Measurements from ENCODE around the gene RPL3. TPM values are rescaled to one million over a fixed set of nuclear protein-coding genes. Genes with fewer than 3 reads are reported as not detected.
A peak's percentile ranks its signal among the peaks of the same experiment; 100 is the strongest.

RPL3 gene
- total RNA-seq, 1 donor from 2014 or later: 2,149 TPM

- Mint-ChIP-seq H3K27me3 (ENCODE audit: unreplicated experiment) (peaks cover 10% of the 10 kb centered on the region), H3K36me3 (ENCODE audit: low read depth, unreplicated experiment) (no peaks in the 10 kb centered on the region), H3K4me1 (ENCODE audit: unreplicated experiment) (peaks cover 19% of the 10 kb centered on the region), H3K9me3 (ENCODE audit: unreplicated experiment) (no peaks in the 10 kb centered on the region), H3K27ac (ENCODE audit: unreplicated experiment) (no peak overlapping the region), H3K4me3 (ENCODE audit: unreplicated experiment) (peak overlapping the region; percentile 32)
- TF ChIP-seq, protein P1, sequence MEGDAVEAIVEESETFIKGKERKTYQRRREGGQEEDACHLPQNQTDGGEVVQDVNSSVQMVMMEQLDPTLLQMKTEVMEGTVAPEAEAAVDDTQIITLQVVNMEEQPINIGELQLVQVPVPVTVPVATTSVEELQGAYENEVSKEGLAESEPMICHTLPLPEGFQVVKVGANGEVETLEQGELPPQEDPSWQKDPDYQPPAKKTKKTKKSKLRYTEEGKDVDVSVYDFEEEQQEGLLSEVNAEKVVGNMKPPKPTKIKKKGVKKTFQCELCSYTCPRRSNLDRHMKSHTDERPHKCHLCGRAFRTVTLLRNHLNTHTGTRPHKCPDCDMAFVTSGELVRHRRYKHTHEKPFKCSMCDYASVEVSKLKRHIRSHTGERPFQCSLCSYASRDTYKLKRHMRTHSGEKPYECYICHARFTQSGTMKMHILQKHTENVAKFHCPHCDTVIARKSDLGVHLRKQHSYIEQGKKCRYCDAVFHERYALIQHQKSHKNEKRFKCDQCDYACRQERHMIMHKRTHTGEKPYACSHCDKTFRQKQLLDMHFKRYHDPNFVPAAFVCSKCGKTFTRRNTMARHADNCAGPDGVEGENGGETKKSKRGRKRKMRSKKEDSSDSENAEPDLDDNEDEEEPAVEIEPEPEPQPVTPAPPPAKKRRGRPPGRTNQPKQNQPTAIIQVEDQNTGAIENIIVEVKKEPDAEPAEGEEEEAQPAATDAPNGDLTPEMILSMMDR (IDR thresholded peaks at IDR 0.05; ENCODE audit: unreplicated experiment): no peak
- DNase-seq (ENCODE audit: low spot score): no peak
Measured at GRCh38 chr22:39297490-39298240, 21.8 kb downstream of the RPL3 start.

GRCh38 chr22:39296981-39297489, 22.4 kb downstream of the RPL3 start:
- no peak for DNase-seq (ENCODE audit: low spot score)
- TF ChIP-seq, protein P1 (IDR thresholded peaks at IDR 0.05; ENCODE audit: unreplicated experiment): no peak
- H3K27me3 Mint-ChIP-seq (ENCODE audit: unreplicated experiment): peaks cover 10% of the 10 kb centered on the region
- H3K4me3 Mint-ChIP-seq (ENCODE audit: unreplicated experiment): no peak overlapping the region
- no peaks in the 10 kb centered on the region for H3K36me3 Mint-ChIP-seq (ENCODE audit: low read depth, unreplicated experiment)
- H3K4me1 Mint-ChIP-seq (ENCODE audit: unreplicated experiment): peaks cover 23% of the 10 kb centered on the region
- no peaks in the 10 kb centered on the region for H3K9me3 Mint-ChIP-seq (ENCODE audit: unreplicated experiment)
- no peak overlapping the region for H3K27ac Mint-ChIP-seq (ENCODE audit: unreplicated experiment)

DNA sequence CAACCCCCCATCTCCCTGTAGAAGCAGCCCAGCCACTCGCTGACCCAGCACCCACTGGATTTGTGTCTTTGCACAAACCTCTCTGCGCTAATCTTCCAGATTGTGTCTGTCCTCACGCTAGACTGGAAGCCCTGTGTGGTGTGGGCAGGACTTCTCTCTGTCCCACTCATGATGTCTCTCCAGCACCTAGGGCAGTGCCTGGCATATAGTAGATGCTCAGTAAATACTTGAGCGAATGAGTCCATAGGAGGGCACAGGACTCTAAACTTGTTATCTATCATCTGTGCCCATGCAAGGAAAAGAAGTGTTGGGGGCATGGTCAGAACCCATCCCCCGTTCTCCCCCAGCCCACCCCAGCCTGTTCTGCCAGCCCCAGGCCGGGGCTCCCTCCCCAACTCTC, 22.9 kb downstream of the RPL3 start:
- Mint-ChIP-seq H3K4me3 (ENCODE audit: unreplicated experiment) (no peak overlapping the region), H3K27ac (ENCODE audit: unreplicated experiment) (no peak overlapping the region), H3K4me1 (ENCODE audit: unreplicated experiment) (peaks cover 24% of the 10 kb centered on the region), H3K27me3 (ENCODE audit: unreplicated experiment) (peaks cover 10% of the 10 kb centered on the region), H3K9me3 (ENCODE audit: unreplicated experiment) (no peaks in the 10 kb centered on the region), H3K36me3 (ENCODE audit: low read depth, unreplicated experiment) (no peaks in the 10 kb centered on the region)
- TF ChIP-seq, protein P1 (IDR thresholded peaks at IDR 0.05; ENCODE audit: unreplicated experiment): no peak
- no peak for DNase-seq (ENCODE audit: low spot score)

- H3K27ac Mint-ChIP-seq (ENCODE audit: unreplicated experiment): no peak overlapping the region
- peaks cover 10% of the 10 kb centered on the region for H3K27me3 Mint-ChIP-seq (ENCODE audit: unreplicated experiment)
- no peaks in the 10 kb centered on the region for H3K9me3 Mint-ChIP-seq (ENCODE audit: unreplicated experiment)
- no peak for DNase-seq (ENCODE audit: low spot score)
- no peak overlapping the region for H3K4me3 Mint-ChIP-seq (ENCODE audit: unreplicated experiment)
- TF ChIP-seq, protein P1 (IDR thresholded peaks at IDR 0.05; ENCODE audit: unreplicated experiment): no peak
- H3K4me1 Mint-ChIP-seq (ENCODE audit: unreplicated experiment): peaks cover 19% of the 10 kb centered on the region
- no peaks in the 10 kb centered on the region for H3K36me3 Mint-ChIP-seq (ENCODE audit: low read depth, unreplicated experiment)
Measured at GRCh38 chr22:39294571-39295468, 24.6 kb downstream of the RPL3 start.

All from endothelial cell (in vitro differentiated cells).